Measurements from ENCODE around the gene SLC16A10.
"Not testable (repeated sequence)": the region's sequence is repeated elsewhere in the genome, so short reads cannot be mapped to it uniquely, and the experiment has no call there.

SLC16A10 gene

GRCh38 chr6:111052171-111052570 lies 35.1 kb upstream of the SLC16A10 start:
- no peaks in the 10 kb centered on the region for H3K36me3 ChIP-seq
- no peaks in the 10 kb centered on the region for H3K9me3 ChIP-seq
- no peak overlapping the region for H3K4me3 ChIP-seq (ENCODE audit: low read depth in 1 of 2, low read length in 1 of 2)
- no peaks in the 10 kb centered on the region for H3K4me1 ChIP-seq (ENCODE audit: control insufficient read depth in 1 of 2, insufficient read depth in 1 of 2, low read depth in 1 of 2, low read length in 1 of 2)
- no peak overlapping the region for H3K27ac ChIP-seq
- TF ChIP-seq, protein P1, sequence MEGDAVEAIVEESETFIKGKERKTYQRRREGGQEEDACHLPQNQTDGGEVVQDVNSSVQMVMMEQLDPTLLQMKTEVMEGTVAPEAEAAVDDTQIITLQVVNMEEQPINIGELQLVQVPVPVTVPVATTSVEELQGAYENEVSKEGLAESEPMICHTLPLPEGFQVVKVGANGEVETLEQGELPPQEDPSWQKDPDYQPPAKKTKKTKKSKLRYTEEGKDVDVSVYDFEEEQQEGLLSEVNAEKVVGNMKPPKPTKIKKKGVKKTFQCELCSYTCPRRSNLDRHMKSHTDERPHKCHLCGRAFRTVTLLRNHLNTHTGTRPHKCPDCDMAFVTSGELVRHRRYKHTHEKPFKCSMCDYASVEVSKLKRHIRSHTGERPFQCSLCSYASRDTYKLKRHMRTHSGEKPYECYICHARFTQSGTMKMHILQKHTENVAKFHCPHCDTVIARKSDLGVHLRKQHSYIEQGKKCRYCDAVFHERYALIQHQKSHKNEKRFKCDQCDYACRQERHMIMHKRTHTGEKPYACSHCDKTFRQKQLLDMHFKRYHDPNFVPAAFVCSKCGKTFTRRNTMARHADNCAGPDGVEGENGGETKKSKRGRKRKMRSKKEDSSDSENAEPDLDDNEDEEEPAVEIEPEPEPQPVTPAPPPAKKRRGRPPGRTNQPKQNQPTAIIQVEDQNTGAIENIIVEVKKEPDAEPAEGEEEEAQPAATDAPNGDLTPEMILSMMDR (IDR thresholded peaks at IDR 0.05), result no peak
- no peaks in the 10 kb centered on the region for H3K27me3 ChIP-seq

DNA sequence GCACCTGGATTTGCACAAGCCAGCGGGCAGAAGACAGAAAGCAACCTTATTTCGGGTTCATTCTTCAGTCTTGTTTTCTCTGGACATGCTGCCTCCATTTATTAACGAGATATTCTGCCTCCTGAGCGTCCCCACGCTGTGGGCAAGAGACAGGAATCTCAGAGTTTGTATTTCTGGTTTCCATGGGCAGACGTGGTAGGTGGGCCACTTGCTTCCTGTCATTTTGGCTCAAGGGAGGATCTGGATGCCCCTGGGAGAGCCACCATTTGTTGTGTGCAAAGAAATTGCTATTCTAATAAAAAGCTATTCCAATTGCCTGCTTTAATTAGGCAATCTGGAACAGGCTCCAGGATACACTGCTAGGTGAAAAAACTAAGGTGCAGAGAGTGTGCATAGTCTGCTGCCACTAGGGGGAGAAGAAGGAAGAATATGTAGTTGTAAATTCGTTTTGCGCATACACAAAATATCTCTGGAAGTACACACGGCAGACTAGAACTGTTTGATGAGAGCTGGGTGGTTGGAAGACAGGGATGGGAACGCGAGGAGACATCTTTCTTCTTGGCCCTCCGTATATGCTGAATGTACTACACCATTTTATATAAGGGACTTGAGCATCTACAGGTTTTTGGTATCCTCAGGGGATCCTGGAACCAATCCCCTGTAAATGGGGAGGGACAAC lies 30.1 kb upstream of the SLC16A10 start:
- H3K27ac ChIP-seq, result no peak overlapping the region
- no peaks in the 10 kb centered on the region for H3K9me3 ChIP-seq
- TF ChIP-seq, protein P1 (IDR thresholded peaks at IDR 0.05), result no peak
- no peaks in the 10 kb centered on the region for H3K36me3 ChIP-seq
- no peaks in the 10 kb centered on the region for H3K27me3 ChIP-seq
- H3K4me1 ChIP-seq (ENCODE audit: control insufficient read depth in 1 of 2, insufficient read depth in 1 of 2, low read depth in 1 of 2, low read length in 1 of 2), result no peaks in the 10 kb centered on the region
- H3K4me3 ChIP-seq (ENCODE audit: low read depth in 1 of 2, low read length in 1 of 2), result no peak overlapping the region

- Histone ChIP-seq H3K9me3 (no peaks in the 10 kb centered on the region), H3K4me3 (ENCODE audit: low read depth in 1 of 2, low read length in 1 of 2) (no peak overlapping the region), H3K27ac (no peak overlapping the region), H3K4me1 (ENCODE audit: control insufficient read depth in 1 of 2, insufficient read depth in 1 of 2, low read depth in 1 of 2, low read length in 1 of 2) (no peaks in the 10 kb centered on the region), H3K27me3 (no peaks in the 10 kb centered on the region), H3K36me3 (no peaks in the 10 kb centered on the region)
- TF ChIP-seq, protein P1 (IDR thresholded peaks at IDR 0.05), result no peak
Measured at GRCh38 chr6:111061508-111061907, 25.8 kb upstream of the SLC16A10 start.

GRCh38 chr6:111061985-111062384 lies 25.3 kb upstream of the SLC16A10 start:
- not testable (repeated sequence) for H3K9me3 ChIP-seq; H3K4me1 ChIP-seq (ENCODE audit: control insufficient read depth in 1 of 2, insufficient read depth in 1 of 2, low read depth in 1 of 2, low read length in 1 of 2); H3K36me3 ChIP-seq; H3K27ac ChIP-seq; H3K4me3 ChIP-seq (ENCODE audit: low read depth in 1 of 2, low read length in 1 of 2); H3K27me3 ChIP-seq

- not testable (repeated sequence) for H3K4me1 ChIP-seq (ENCODE audit: control insufficient read depth in 1 of 2, insufficient read depth in 1 of 2, low read depth in 1 of 2, low read length in 1 of 2); H3K27me3 ChIP-seq; H3K9me3 ChIP-seq; H3K36me3 ChIP-seq; H3K4me3 ChIP-seq (ENCODE audit: low read depth in 1 of 2, low read length in 1 of 2); H3K27ac ChIP-seq
Measured at GRCh38 chr6:111062860-111063259, 24.4 kb upstream of the SLC16A10 start.

- H3K27ac ChIP-seq, result no peak overlapping the region
- TF ChIP-seq, protein P1 (IDR thresholded peaks at IDR 0.05), result no peak
- no peaks in the 10 kb centered on the region for H3K27me3 ChIP-seq
Measured at GRCh38 chr6:111068109-111068865, 19.0 kb upstream of the SLC16A10 start.

More at GRCh38 chr6:111068109-111068865, 19.0 kb upstream of the SLC16A10 start:
- no peaks in the 10 kb centered on the region for H3K36me3 ChIP-seq
- no peak overlapping the region for H3K4me3 ChIP-seq (ENCODE audit: low read depth in 1 of 2, low read length in 1 of 2)
- H3K4me1 ChIP-seq (ENCODE audit: control insufficient read depth in 1 of 2, insufficient read depth in 1 of 2, low read depth in 1 of 2, low read length in 1 of 2), result peaks cover 13% of the 10 kb centered on the region in 2 experiments
- H3K9me3 ChIP-seq, result no peaks in the 10 kb centered on the region
